Activated naive CD4-positive, alpha-beta T cell treated with anti-CD3 and anti-CD28 coated beads, Interleukin-2, amount 50 U/mL, for 24 hours (primary cell): ENCODE results near the gene NMNAT3.

Experiments used
- H3K27ac Mint-ChIP-seq: one replicate; pipeline ENCODE4 v1.8.0; 2021; ENCODE audit warnings: mild to moderate bottlenecking, mixed read lengths
- H3K27me3 Mint-ChIP-seq: one replicate; pipeline ENCODE4 v1.8.0; 2021; ENCODE audit warnings: mixed read lengths
- H3K36me3 Mint-ChIP-seq: one replicate; pipeline ENCODE4 v1.8.0; 2021; ENCODE audit warnings: mixed read lengths
- H3K4me1 Mint-ChIP-seq: one replicate; pipeline ENCODE4 v1.8.0; 2021; ENCODE audit warnings: mixed read lengths
- H3K4me3 Mint-ChIP-seq: one replicate; pipeline ENCODE4 v1.8.0; 2021; ENCODE audit warnings: mild to moderate bottlenecking, mixed read lengths
- H3K9me3 Mint-ChIP-seq: one replicate; pipeline ENCODE4 v1.8.0; 2021; ENCODE audit warnings: mixed read lengths

The NMNAT3 gene

GRCh38 chr3:139558351-139559266, 119.2 kb downstream of the NMNAT3 start:
- Mint-ChIP-seq H3K4me3 (no peak overlapping the region), H3K4me1 (no peaks in the 10 kb centered on the region), H3K36me3 (peaks cover under 1% of the 10 kb centered on the region), H3K27me3 (no peaks in the 10 kb centered on the region), H3K27ac (no peak overlapping the region), H3K9me3 (no peaks in the 10 kb centered on the region)

- Mint-ChIP-seq H3K4me3 (no peak overlapping the region), H3K27ac (no peak overlapping the region), H3K4me1 (no peaks in the 10 kb centered on the region), H3K36me3 (no peaks in the 10 kb centered on the region), H3K27me3 (no peaks in the 10 kb centered on the region), H3K9me3 (no peaks in the 10 kb centered on the region)
These were observed 120.7 kb downstream of the NMNAT3 start for GRCh38 chr3:139557041-139557440.

GRCh38 chr3:139555249-139555648, 122.5 kb downstream of the NMNAT3 start:
- H3K4me1 Mint-ChIP-seq: no peaks in the 10 kb centered on the region
- H3K36me3 Mint-ChIP-seq: no peaks in the 10 kb centered on the region
- H3K27ac Mint-ChIP-seq: no peak overlapping the region
- no peak overlapping the region for H3K4me3 Mint-ChIP-seq
- no peaks in the 10 kb centered on the region for H3K9me3 Mint-ChIP-seq
- H3K27me3 Mint-ChIP-seq: no peaks in the 10 kb centered on the region

GRCh38 chr3:139554628-139555027, 123.1 kb downstream of the NMNAT3 start:
- no peak overlapping the region for H3K4me3 Mint-ChIP-seq
- no peaks in the 10 kb centered on the region for H3K9me3 Mint-ChIP-seq
- no peak overlapping the region for H3K27ac Mint-ChIP-seq
- H3K36me3 Mint-ChIP-seq: no peaks in the 10 kb centered on the region
- H3K4me1 Mint-ChIP-seq: no peaks in the 10 kb centered on the region
- H3K27me3 Mint-ChIP-seq: no peaks in the 10 kb centered on the region

- Mint-ChIP-seq H3K9me3 (no peaks in the 10 kb centered on the region), H3K27ac (no peak overlapping the region), H3K4me1 (no peaks in the 10 kb centered on the region), H3K4me3 (no peak overlapping the region), H3K36me3 (no peaks in the 10 kb centered on the region), H3K27me3 (no peaks in the 10 kb centered on the region)
These were observed 125.0 kb downstream of the NMNAT3 start for GRCh38 chr3:139552632-139553365.

GRCh38 chr3:139548801-139549200, 129.0 kb downstream of the NMNAT3 start:
- Mint-ChIP-seq H3K4me1 (no peaks in the 10 kb centered on the region), H3K36me3 (no peaks in the 10 kb centered on the region), H3K27me3 (peaks cover 1% of the 10 kb centered on the region), H3K27ac (no peak overlapping the region), H3K4me3 (no peak overlapping the region), H3K9me3 (no peaks in the 10 kb centered on the region)

GRCh38 chr3:139547666-139548065, 130.1 kb downstream of the NMNAT3 start:
- H3K9me3 Mint-ChIP-seq: no peaks in the 10 kb centered on the region
- no peak overlapping the region for H3K27ac Mint-ChIP-seq
- peaks cover 2% of the 10 kb centered on the region for H3K27me3 Mint-ChIP-seq
- no peak overlapping the region for H3K4me3 Mint-ChIP-seq
- no peaks in the 10 kb centered on the region for H3K4me1 Mint-ChIP-seq
- H3K36me3 Mint-ChIP-seq: no peaks in the 10 kb centered on the region

- Mint-ChIP-seq H3K27ac (no peak overlapping the region), H3K36me3 (peaks cover 2% of the 10 kb centered on the region), H3K4me1 (no peaks in the 10 kb centered on the region), H3K27me3 (peaks cover 10% of the 10 kb centered on the region), H3K9me3 (no peaks in the 10 kb centered on the region), H3K4me3 (no peak overlapping the region)
These were observed 131.0 kb downstream of the NMNAT3 start for GRCh38 chr3:139546772-139547171.

- Mint-ChIP-seq H3K27ac (no peak overlapping the region), H3K36me3 (peaks cover 3% of the 10 kb centered on the region), H3K4me3 (no peak overlapping the region), H3K9me3 (no peaks in the 10 kb centered on the region), H3K27me3 (peaks cover 26% of the 10 kb centered on the region), H3K4me1 (no peaks in the 10 kb centered on the region)
These were observed 136.1 kb downstream of the NMNAT3 start for GRCh38 chr3:139541532-139542288.

- H3K9me3 Mint-ChIP-seq: no peaks in the 10 kb centered on the region
- H3K27ac Mint-ChIP-seq: no peak overlapping the region
- peaks cover 3% of the 10 kb centered on the region for H3K36me3 Mint-ChIP-seq
- no peak overlapping the region for H3K4me3 Mint-ChIP-seq
- H3K4me1 Mint-ChIP-seq: no peaks in the 10 kb centered on the region
- H3K27me3 Mint-ChIP-seq: peaks cover 26% of the 10 kb centered on the region
These were observed 136.9 kb downstream of the NMNAT3 start for GRCh38 chr3:139540651-139541531.

GRCh38 chr3:139538733-139539132, 139.0 kb downstream of the NMNAT3 start:
- no peak overlapping the region for H3K4me3 Mint-ChIP-seq
- H3K27me3 Mint-ChIP-seq: peaks cover 26% of the 10 kb centered on the region
- no peak overlapping the region for H3K27ac Mint-ChIP-seq
- no peaks in the 10 kb centered on the region for H3K4me1 Mint-ChIP-seq
- no peaks in the 10 kb centered on the region for H3K9me3 Mint-ChIP-seq
- H3K36me3 Mint-ChIP-seq: peaks cover 3% of the 10 kb centered on the region

- H3K27me3 Mint-ChIP-seq: peaks cover 26% of the 10 kb centered on the region
- no peaks in the 10 kb centered on the region for H3K4me1 Mint-ChIP-seq
- no peak overlapping the region for H3K4me3 Mint-ChIP-seq
- H3K27ac Mint-ChIP-seq: no peak overlapping the region
- peaks cover 3% of the 10 kb centered on the region for H3K36me3 Mint-ChIP-seq
- H3K9me3 Mint-ChIP-seq: no peaks in the 10 kb centered on the region
These were observed 139.8 kb downstream of the NMNAT3 start for GRCh38 chr3:139537795-139538621.

- Mint-ChIP-seq H3K27ac (no peak overlapping the region), H3K9me3 (no peaks in the 10 kb centered on the region), H3K27me3 (peaks cover 24% of the 10 kb centered on the region), H3K4me3 (no peak overlapping the region), H3K4me1 (no peaks in the 10 kb centered on the region), H3K36me3 (peaks cover 3% of the 10 kb centered on the region)
These were observed 140.4 kb downstream of the NMNAT3 start for GRCh38 chr3:139537361-139537760.
